ENCODE measurements around the gene CASQ1. TPM values are rescaled to one million over a fixed set of nuclear protein-coding genes. Genes with fewer than 3 reads are reported as not detected.

Gene CASQ1
- total RNA-seq, 6 donors from 2014 or later, result 0.17 to 0.91 TPM; not detected in 4

- no peak for ATAC-seq (ENCODE audit: low FRiP score in 2 of 2)
These were observed 20.6 kb upstream of the CASQ1 start for GRCh38 chr1:160169553-160170399.

GRCh38 chr1:160171354-160171753 lies 19.0 kb upstream of the CASQ1 start:
- H3K27me3 ChIP-seq, result no peaks in the 10 kb centered on the region
- 88 to 95% methylated on average over 4 of the region's 4 CpGs for WGBS, 2 donors
- TF ChIP-seq CTCF (IDR thresholded peaks at IDR 0.05) (no peak), POLR2A (IDR thresholded peaks at IDR 0.05) (no peak), POLR2AphosphoS5 (IDR thresholded peaks at IDR 0.05) (no peak), EP300 (IDR thresholded peaks at IDR 0.05) (no peak)
- DNase-seq (no peak), ATAC-seq (ENCODE audit: low FRiP score in 2 of 2) (no peak)
- H3K4me1 ChIP-seq, result no peaks in the 10 kb centered on the region
- H3K27ac ChIP-seq, result no peak overlapping the region
- H3K9me3 ChIP-seq, result no peaks in the 10 kb centered on the region
- no peaks in the 10 kb centered on the region for H3K36me3 ChIP-seq
- H3K4me3 ChIP-seq, result no peak overlapping the region

More at GRCh38 chr1:160169553-160170399, 20.6 kb upstream of the CASQ1 start:
- no peaks in the 10 kb centered on the region for H3K36me3 ChIP-seq
- no peak overlapping the region for H3K27ac ChIP-seq
- no peak overlapping the region for H3K4me3 ChIP-seq
- DNase-seq, result no peak
- H3K27me3 ChIP-seq, result no peaks in the 10 kb centered on the region
- TF ChIP-seq POLR2A (IDR thresholded peaks at IDR 0.05) (no peak), EP300 (IDR thresholded peaks at IDR 0.05) (no peak)
- H3K9me3 ChIP-seq, result no peaks in the 10 kb centered on the region
- no peaks in the 10 kb centered on the region for H3K4me1 ChIP-seq
- WGBS, 2 donors, result 51 to 53% methylated on average over 15 of the region's 15 CpGs

- 69 to 74% methylated on average over 9 of the region's 9 CpGs for WGBS, 2 donors
- DNase-seq, result no peak
- TF ChIP-seq POLR2A (IDR thresholded peaks at IDR 0.05) (no peak), POLR2AphosphoS5 (IDR thresholded peaks at IDR 0.05) (no peak), EP300 (IDR thresholded peaks at IDR 0.05) (no peak), CTCF (IDR thresholded peaks at IDR 0.05) (no peak)
These were observed 18.4 kb upstream of the CASQ1 start for GRCh38 chr1:160171980-160172379.

GRCh38 chr1:160177231-160177630 lies 13.1 kb upstream of the CASQ1 start:
- Histone ChIP-seq H3K4me3 (no peak overlapping the region), H3K27ac (no peak overlapping the region), H3K36me3 (no peaks in the 10 kb centered on the region), H3K9me3 (no peaks in the 10 kb centered on the region), H3K4me1 (no peaks in the 10 kb centered on the region), H3K27me3 (no peaks in the 10 kb centered on the region)
- no peak for TF ChIP-seq CTCF (IDR thresholded peaks at IDR 0.05)
- ATAC-seq (ENCODE audit: low FRiP score in 2 of 2) (no peak), DNase-seq (no peak)
- 83 to 92% methylated on average over 2 of the region's 2 CpGs for WGBS, 2 donors

More at GRCh38 chr1:160171980-160172379, 18.4 kb upstream of the CASQ1 start:
- no peak for ATAC-seq (ENCODE audit: low FRiP score in 2 of 2)
- Histone ChIP-seq H3K27ac (no peak overlapping the region), H3K27me3 (no peaks in the 10 kb centered on the region), H3K36me3 (no peaks in the 10 kb centered on the region), H3K4me3 (no peak overlapping the region), H3K4me1 (no peaks in the 10 kb centered on the region), H3K9me3 (no peaks in the 10 kb centered on the region)

GRCh38 chr1:160177667-160178066 lies 12.7 kb upstream of the CASQ1 start:
- Histone ChIP-seq H3K4me3 (no peak overlapping the region), H3K36me3 (no peaks in the 10 kb centered on the region), H3K27me3 (no peaks in the 10 kb centered on the region), H3K4me1 (no peaks in the 10 kb centered on the region), H3K9me3 (no peaks in the 10 kb centered on the region), H3K27ac (no peak overlapping the region)
- 88 to 100% methylated on average over 1 of the region's 1 CpG for WGBS, 2 donors
- ATAC-seq (ENCODE audit: low FRiP score in 2 of 2), result no peak
- TF ChIP-seq CTCF (IDR thresholded peaks at IDR 0.05), result no peak
- DNase-seq, result no peak
